ENCODE results near the gene HNMT. TPM values are rescaled to one million over a fixed set of nuclear protein-coding genes. Genes with fewer than 3 reads are reported as not detected.

The HNMT gene
- total RNA-seq, 1 donor from 2014 or later = not detected

DNA sequence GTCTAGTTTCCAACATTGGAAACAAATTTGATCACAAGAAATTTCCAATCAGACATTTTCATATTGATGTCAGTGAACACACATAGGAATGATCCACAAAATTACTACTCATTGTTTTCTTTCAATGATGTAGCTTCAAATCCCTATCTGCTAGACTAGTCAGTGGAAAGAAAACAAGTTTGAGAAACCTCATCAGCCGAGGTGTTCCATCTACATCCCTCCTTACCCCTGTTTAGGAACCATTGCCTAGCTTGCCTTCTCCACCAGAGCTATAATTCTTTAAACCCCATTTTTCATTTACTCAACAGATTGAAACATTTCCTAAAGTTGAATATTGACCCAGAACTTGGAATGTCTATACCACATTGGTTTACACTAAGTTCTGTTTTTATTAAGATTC lies 45.3 kb downstream of the HNMT start:
- intact Hi-C loops (cut with micrococcal nuclease) = no loop called here
- ATAC-seq (ENCODE audit: low read depth) (no peak), DNase-seq (no peak)
- ChIA-PET POLR2A (no interaction called here), CTCF (no interaction called here)
- TF ChIP-seq, protein P1, sequence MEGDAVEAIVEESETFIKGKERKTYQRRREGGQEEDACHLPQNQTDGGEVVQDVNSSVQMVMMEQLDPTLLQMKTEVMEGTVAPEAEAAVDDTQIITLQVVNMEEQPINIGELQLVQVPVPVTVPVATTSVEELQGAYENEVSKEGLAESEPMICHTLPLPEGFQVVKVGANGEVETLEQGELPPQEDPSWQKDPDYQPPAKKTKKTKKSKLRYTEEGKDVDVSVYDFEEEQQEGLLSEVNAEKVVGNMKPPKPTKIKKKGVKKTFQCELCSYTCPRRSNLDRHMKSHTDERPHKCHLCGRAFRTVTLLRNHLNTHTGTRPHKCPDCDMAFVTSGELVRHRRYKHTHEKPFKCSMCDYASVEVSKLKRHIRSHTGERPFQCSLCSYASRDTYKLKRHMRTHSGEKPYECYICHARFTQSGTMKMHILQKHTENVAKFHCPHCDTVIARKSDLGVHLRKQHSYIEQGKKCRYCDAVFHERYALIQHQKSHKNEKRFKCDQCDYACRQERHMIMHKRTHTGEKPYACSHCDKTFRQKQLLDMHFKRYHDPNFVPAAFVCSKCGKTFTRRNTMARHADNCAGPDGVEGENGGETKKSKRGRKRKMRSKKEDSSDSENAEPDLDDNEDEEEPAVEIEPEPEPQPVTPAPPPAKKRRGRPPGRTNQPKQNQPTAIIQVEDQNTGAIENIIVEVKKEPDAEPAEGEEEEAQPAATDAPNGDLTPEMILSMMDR (IDR thresholded peaks at IDR 0.05) = no peak
- H3K27ac Mint-ChIP-seq = no peak overlapping the region
- H3K27me3 Mint-ChIP-seq = no peaks in the 10 kb centered on the region
- no peaks in the 10 kb centered on the region for H3K4me1 Mint-ChIP-seq
- H3K36me3 Mint-ChIP-seq (ENCODE audit: low read depth) = no peaks in the 10 kb centered on the region
- H3K4me3 Mint-ChIP-seq = no peak overlapping the region
- no peaks in the 10 kb centered on the region for H3K9me3 Mint-ChIP-seq

DNA sequence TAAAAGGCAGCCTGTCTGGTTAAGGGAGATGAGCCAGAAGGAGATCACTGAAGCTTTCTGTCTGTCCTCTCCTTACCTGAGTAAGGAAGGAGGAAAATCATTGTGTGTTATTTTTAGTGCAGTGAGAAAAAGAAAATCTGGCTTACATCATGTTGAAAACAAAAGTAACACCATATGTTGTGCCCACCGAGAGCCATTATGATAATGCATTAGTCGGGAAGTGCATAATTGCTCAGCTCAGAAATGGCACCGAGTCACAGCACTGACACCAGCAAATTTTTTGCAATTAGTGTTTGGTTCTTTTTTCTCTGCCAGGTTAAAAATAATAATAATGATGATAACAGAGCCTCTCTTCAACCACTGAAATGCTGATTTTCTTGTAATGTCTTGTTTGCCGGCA lies 46.6 kb downstream of the HNMT start:
- CTCF ChIA-PET = no interaction called here
- H3K9me3 Mint-ChIP-seq = no peaks in the 10 kb centered on the region
- no peaks in the 10 kb centered on the region for H3K27me3 Mint-ChIP-seq
- no peaks in the 10 kb centered on the region for H3K36me3 Mint-ChIP-seq (ENCODE audit: low read depth)
- POLR2A ChIA-PET = no interaction called here
- intact Hi-C loops (cut with micrococcal nuclease) = no loop called here
- TF ChIP-seq, protein P1 (IDR thresholded peaks at IDR 0.05) = no peak
- H3K27ac Mint-ChIP-seq = no peak overlapping the region
- DNase-seq = no peak
- H3K4me3 Mint-ChIP-seq = no peak overlapping the region
- no peak for ATAC-seq (ENCODE audit: low read depth)
- no peaks in the 10 kb centered on the region for H3K4me1 Mint-ChIP-seq

DNA sequence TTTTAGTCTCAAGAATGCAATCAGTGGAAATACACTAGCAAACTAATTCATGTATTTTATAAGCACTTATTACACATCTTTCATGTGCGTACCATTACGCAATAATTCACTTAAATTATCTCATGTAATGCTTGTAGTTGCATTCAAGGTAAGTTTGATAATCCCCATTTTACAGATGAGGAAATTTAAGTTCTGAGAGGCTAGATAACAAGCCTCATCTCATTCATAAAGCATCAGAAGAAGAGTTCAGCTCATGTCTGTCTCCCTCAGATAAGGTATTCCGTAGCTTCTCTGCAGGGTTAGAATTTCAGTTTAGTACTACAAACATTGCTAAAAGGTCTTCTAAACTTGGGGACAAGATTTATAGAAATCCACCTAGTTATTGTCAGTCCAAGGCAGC lies 47.8 kb downstream of the HNMT start:
- ChIA-PET CTCF (no interaction called here), POLR2A (no interaction called here)
- H3K4me3 Mint-ChIP-seq = no peak overlapping the region
- DNase-seq (no peak), ATAC-seq (ENCODE audit: low read depth) (no peak)
- TF ChIP-seq, protein P1 (IDR thresholded peaks at IDR 0.05) = no peak
- intact Hi-C loops (cut with micrococcal nuclease) = no loop called here
- H3K4me1 Mint-ChIP-seq = no peaks in the 10 kb centered on the region
- no peaks in the 10 kb centered on the region for H3K27me3 Mint-ChIP-seq
- no peak overlapping the region for H3K27ac Mint-ChIP-seq
- H3K9me3 Mint-ChIP-seq = no peaks in the 10 kb centered on the region
- H3K36me3 Mint-ChIP-seq (ENCODE audit: low read depth) = no peaks in the 10 kb centered on the region

DNA sequence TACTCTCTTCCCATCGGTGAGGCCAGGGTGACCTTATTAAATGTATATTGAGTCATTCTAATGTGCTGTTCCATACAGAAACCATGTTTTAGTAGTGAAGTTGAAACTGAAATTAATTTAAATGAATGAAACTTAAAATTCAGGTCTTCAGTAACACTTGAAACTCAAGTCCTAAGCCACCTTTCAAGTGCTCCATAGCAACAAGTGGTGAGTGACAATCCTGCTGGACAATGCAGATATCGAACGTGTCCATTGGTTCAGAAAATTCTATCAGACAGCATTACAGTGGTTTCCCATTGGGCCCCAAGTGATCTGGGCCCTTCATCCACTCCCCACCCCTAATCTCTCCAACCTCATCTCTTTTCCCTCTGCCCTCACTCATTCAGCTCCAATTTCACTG lies 48.7 kb downstream of the HNMT start:
- no peak for DNase-seq
- POLR2A ChIA-PET = no interaction called here
- Mint-ChIP-seq H3K4me3 (no peak overlapping the region), H3K27me3 (no peaks in the 10 kb centered on the region), H3K4me1 (no peaks in the 10 kb centered on the region), H3K27ac (no peak overlapping the region), H3K9me3 (no peaks in the 10 kb centered on the region), H3K36me3 (ENCODE audit: low read depth) (no peaks in the 10 kb centered on the region)
- CTCF ChIA-PET = no interaction called here
- intact Hi-C loops (cut with micrococcal nuclease) = no loop called here
- ATAC-seq (ENCODE audit: low read depth) = no peak
- TF ChIP-seq, protein P1 (IDR thresholded peaks at IDR 0.05) = no peak

DNA sequence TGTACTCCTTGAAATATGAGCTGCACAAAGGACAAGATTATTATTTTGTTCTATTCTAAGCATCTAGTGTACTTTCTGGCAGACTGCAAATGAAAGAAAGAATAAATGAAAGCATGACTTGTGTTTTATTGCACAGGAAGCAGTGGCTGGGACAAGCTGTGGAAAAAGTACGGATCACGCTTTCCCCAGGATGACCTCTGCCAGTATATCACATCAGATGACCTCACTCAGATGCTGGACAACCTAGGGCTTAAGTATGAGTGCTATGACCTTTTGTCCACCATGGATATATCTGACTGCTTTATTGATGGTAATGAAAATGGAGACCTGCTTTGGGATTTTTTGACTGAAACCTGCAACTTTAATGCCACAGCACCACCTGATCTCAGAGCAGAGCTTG lies 49.4 kb downstream of the HNMT start:
- no peaks in the 10 kb centered on the region for H3K4me1 Mint-ChIP-seq
- no peaks in the 10 kb centered on the region for H3K27me3 Mint-ChIP-seq
- POLR2A ChIA-PET = no interaction called here

More for the DNA sequence above, 49.4 kb downstream of the HNMT start:
- Mint-ChIP-seq H3K4me3 (no peak overlapping the region), H3K36me3 (ENCODE audit: low read depth) (no peaks in the 10 kb centered on the region), H3K27ac (no peak overlapping the region), H3K9me3 (no peaks in the 10 kb centered on the region)
- no peak for DNase-seq
- intact Hi-C loops (cut with micrococcal nuclease) = no loop called here
- ATAC-seq (ENCODE audit: low read depth) = no peak
- TF ChIP-seq, protein P1 (IDR thresholded peaks at IDR 0.05) = no peak
- CTCF ChIA-PET = no interaction called here

Data from activated B cell treated with CpG ODN at 0.5 μM for 24 hours (primary cell).